ENCODE data around the gene LUZP2.

Gene LUZP2

GRCh38 chr11:24794064-24794463 lies 297.2 kb downstream of the LUZP2 start:
- Histone ChIP-seq H4K8ac (ENCODE audit: low read depth, low read length) (no peak overlapping the region), H2BK120ac (ENCODE audit: insufficient read depth, low read length, poor library complexity) (no peak overlapping the region), H3K4me2 (ENCODE audit: low read length) (no peak overlapping the region), H3K23ac (ENCODE audit: low read length) (no peak overlapping the region), H3K4me1 (ENCODE audit: control insufficient read depth in 1 of 2, insufficient read depth in 2 of 2, low read length in 2 of 2) (no peaks in the 10 kb centered on the region), H3K14ac (ENCODE audit: low read length) (no peak overlapping the region), H3K9me3 (ENCODE audit: insufficient read depth, low read depth, low read length) (no peaks in the 10 kb centered on the region), H3K4me3 (ENCODE audit: low read depth, low read length) (no peak overlapping the region), H2BK5ac (ENCODE audit: low read depth, low read length, poor library complexity) (no peak overlapping the region), H3K9ac (ENCODE audit: low read length) (no peak overlapping the region), H2BK12ac (ENCODE audit: low read length) (no peak overlapping the region), H3K27me3 (ENCODE audit: insufficient read depth, low read length) (no peaks in the 10 kb centered on the region), H3K79me1 (ENCODE audit: low read length) (no peaks in the 10 kb centered on the region), H3K18ac (ENCODE audit: low read length) (no peak overlapping the region), H2AK5ac (ENCODE audit: low read length) (no peak overlapping the region), H4K91ac (ENCODE audit: low read depth, low read length) (no peak overlapping the region), H3K36me3 (ENCODE audit: control insufficient read depth in 1 of 2, insufficient read depth in 2 of 2, low read length in 2 of 2) (no peaks in the 10 kb centered on the region), H2AFZ (ENCODE audit: insufficient read depth, low read length, poor library complexity) (no peak overlapping the region), H3K79me2 (ENCODE audit: control insufficient read depth, insufficient read depth, low read length, poor library complexity) (no peaks in the 10 kb centered on the region), H3K27ac (ENCODE audit: low read depth, low read length) (no peak overlapping the region), H4K12ac (ENCODE audit: low read depth, low read length) (no peak overlapping the region), H3K4ac (ENCODE audit: low read depth, low read length) (no peak overlapping the region)
- peak in 1 of 2 donors; percentile 59 for DNase-seq
- WGBS (ENCODE audit: extremely low coverage, insufficient coverage, insufficient read length) = no CpG with 5 or more reads among the region's 1 CpG

GRCh38 chr11:24805671-24806070 lies 308.8 kb downstream of the LUZP2 start:
- no peak for DNase-seq
- Histone ChIP-seq H3K9me3 (ENCODE audit: insufficient read depth, low read depth, low read length) (no peaks in the 10 kb centered on the region), H3K9ac (ENCODE audit: low read length) (no peak overlapping the region), H3K27ac (ENCODE audit: low read depth, low read length) (no peak overlapping the region), H4K12ac (ENCODE audit: low read depth, low read length) (no peak overlapping the region), H3K79me1 (ENCODE audit: low read length) (no peaks in the 10 kb centered on the region), H2BK12ac (ENCODE audit: low read length) (no peak overlapping the region), H4K8ac (ENCODE audit: low read depth, low read length) (no peak overlapping the region), H3K4me3 (ENCODE audit: low read depth, low read length) (no peak overlapping the region), H2BK120ac (ENCODE audit: insufficient read depth, low read length, poor library complexity) (no peak overlapping the region), H3K27me3 (ENCODE audit: insufficient read depth, low read length) (no peaks in the 10 kb centered on the region), H3K79me2 (ENCODE audit: control insufficient read depth, insufficient read depth, low read length, poor library complexity) (no peaks in the 10 kb centered on the region), H2AK5ac (ENCODE audit: low read length) (no peak overlapping the region), H4K91ac (ENCODE audit: low read depth, low read length) (no peak overlapping the region), H3K36me3 (ENCODE audit: control insufficient read depth in 1 of 2, insufficient read depth in 2 of 2, low read length in 2 of 2) (no peaks in the 10 kb centered on the region), H3K14ac (ENCODE audit: low read length) (no peak overlapping the region), H3K18ac (ENCODE audit: low read length) (no peak overlapping the region), H3K4me2 (ENCODE audit: low read length) (no peak overlapping the region), H3K4ac (ENCODE audit: low read depth, low read length) (no peak overlapping the region), H3K23ac (ENCODE audit: low read length) (no peak overlapping the region), H2AFZ (ENCODE audit: insufficient read depth, low read length, poor library complexity) (no peak overlapping the region), H3K4me1 (ENCODE audit: control insufficient read depth in 1 of 2, insufficient read depth in 2 of 2, low read length in 2 of 2) (no peaks in the 10 kb centered on the region), H2BK5ac (ENCODE audit: low read depth, low read length, poor library complexity) (no peak overlapping the region)
- no CpG with 5 or more reads among the region's 2 CpGs for WGBS (ENCODE audit: extremely low coverage, insufficient coverage, insufficient read length)

- no peak overlapping the region for H2BK120ac ChIP-seq (ENCODE audit: insufficient read depth, low read length, poor library complexity)
- no peaks in the 10 kb centered on the region for H3K36me3 ChIP-seq (ENCODE audit: control insufficient read depth in 1 of 2, insufficient read depth in 2 of 2, low read length in 2 of 2)
- no peaks in the 10 kb centered on the region for H3K27me3 ChIP-seq (ENCODE audit: insufficient read depth, low read length)
- no peak overlapping the region for H3K14ac ChIP-seq (ENCODE audit: low read length)
- no CpG with 5 or more reads among the region's 2 CpGs for whole genome bisulfite sequencing (ENCODE audit: extremely low coverage, insufficient coverage, insufficient read length)
- no peak overlapping the region for H4K12ac ChIP-seq (ENCODE audit: low read depth, low read length)
- H3K27ac ChIP-seq (ENCODE audit: low read depth, low read length) = no peak overlapping the region
- no peak overlapping the region for H3K9ac ChIP-seq (ENCODE audit: low read length)
- H3K18ac ChIP-seq (ENCODE audit: low read length) = no peak overlapping the region
- no peaks in the 10 kb centered on the region for H3K79me1 ChIP-seq (ENCODE audit: low read length)
- H4K8ac ChIP-seq (ENCODE audit: low read depth, low read length) = no peak overlapping the region
- H3K4me1 ChIP-seq (ENCODE audit: control insufficient read depth in 1 of 2, insufficient read depth in 2 of 2, low read length in 2 of 2) = no peaks in the 10 kb centered on the region
- H2AFZ ChIP-seq (ENCODE audit: insufficient read depth, low read length, poor library complexity) = no peak overlapping the region
- H2BK5ac ChIP-seq (ENCODE audit: low read depth, low read length, poor library complexity) = no peak overlapping the region
- no peak for DNase-seq
- H3K4ac ChIP-seq (ENCODE audit: low read depth, low read length) = no peak overlapping the region
- no peaks in the 10 kb centered on the region for H3K79me2 ChIP-seq (ENCODE audit: control insufficient read depth, insufficient read depth, low read length, poor library complexity)
- H3K23ac ChIP-seq (ENCODE audit: low read length) = no peak overlapping the region
- no peak overlapping the region for H3K4me3 ChIP-seq (ENCODE audit: low read depth, low read length)
- no peak overlapping the region for H4K91ac ChIP-seq (ENCODE audit: low read depth, low read length)
- H3K4me2 ChIP-seq (ENCODE audit: low read length) = no peak overlapping the region
- H2BK12ac ChIP-seq (ENCODE audit: low read length) = no peak overlapping the region
- no peak overlapping the region for H2AK5ac ChIP-seq (ENCODE audit: low read length)
- no peaks in the 10 kb centered on the region for H3K9me3 ChIP-seq (ENCODE audit: insufficient read depth, low read depth, low read length)
Measured at GRCh38 chr11:24808173-24808572, 311.3 kb downstream of the LUZP2 start.

- H2BK5ac ChIP-seq (ENCODE audit: low read depth, low read length, poor library complexity) = no peak overlapping the region
- H3K27ac ChIP-seq (ENCODE audit: low read depth, low read length) = no peak overlapping the region
- H3K9me3 ChIP-seq (ENCODE audit: insufficient read depth, low read depth, low read length) = no peaks in the 10 kb centered on the region
- no peaks in the 10 kb centered on the region for H3K27me3 ChIP-seq (ENCODE audit: insufficient read depth, low read length)
- H3K4me3 ChIP-seq (ENCODE audit: low read depth, low read length) = no peak overlapping the region
- DNase-seq = no peak
- no peaks in the 10 kb centered on the region for H3K36me3 ChIP-seq (ENCODE audit: control insufficient read depth in 1 of 2, insufficient read depth in 2 of 2, low read length in 2 of 2)
- H3K79me2 ChIP-seq (ENCODE audit: control insufficient read depth, insufficient read depth, low read length, poor library complexity) = no peaks in the 10 kb centered on the region
- no peak overlapping the region for H3K4me2 ChIP-seq (ENCODE audit: low read length)
- H4K8ac ChIP-seq (ENCODE audit: low read depth, low read length) = no peak overlapping the region
- H2AK5ac ChIP-seq (ENCODE audit: low read length) = no peak overlapping the region
- no peak overlapping the region for H2AFZ ChIP-seq (ENCODE audit: insufficient read depth, low read length, poor library complexity)
- H2BK12ac ChIP-seq (ENCODE audit: low read length) = no peak overlapping the region
- no peak overlapping the region for H3K18ac ChIP-seq (ENCODE audit: low read length)
- H3K4ac ChIP-seq (ENCODE audit: low read depth, low read length) = no peak overlapping the region
- no peaks in the 10 kb centered on the region for H3K79me1 ChIP-seq (ENCODE audit: low read length)
- H3K4me1 ChIP-seq (ENCODE audit: control insufficient read depth in 1 of 2, insufficient read depth in 2 of 2, low read length in 2 of 2) = no peaks in the 10 kb centered on the region
- WGBS (ENCODE audit: extremely low coverage, insufficient coverage, insufficient read length) = no CpG with 5 or more reads among the region's 4 CpGs
- H3K9ac ChIP-seq (ENCODE audit: low read length) = no peak overlapping the region
- no peak overlapping the region for H4K91ac ChIP-seq (ENCODE audit: low read depth, low read length)
- no peak overlapping the region for H3K23ac ChIP-seq (ENCODE audit: low read length)
- H3K14ac ChIP-seq (ENCODE audit: low read length) = no peak overlapping the region
- H4K12ac ChIP-seq (ENCODE audit: low read depth, low read length) = no peak overlapping the region
- H2BK120ac ChIP-seq (ENCODE audit: insufficient read depth, low read length, poor library complexity) = no peak overlapping the region
Measured at GRCh38 chr11:24819006-24819405, 322.2 kb downstream of the LUZP2 start.

Measured in trophoblast cell (in vitro differentiated cells and primary cell).